ENCODE data around the gene CACNA1D. TPM values are rescaled to one million over a fixed set of nuclear protein-coding genes. Genes with fewer than 3 reads are reported as not detected.

The CACNA1D gene
- total RNA-seq, 2 experiments from 2014 or later, result not detected

DNA sequence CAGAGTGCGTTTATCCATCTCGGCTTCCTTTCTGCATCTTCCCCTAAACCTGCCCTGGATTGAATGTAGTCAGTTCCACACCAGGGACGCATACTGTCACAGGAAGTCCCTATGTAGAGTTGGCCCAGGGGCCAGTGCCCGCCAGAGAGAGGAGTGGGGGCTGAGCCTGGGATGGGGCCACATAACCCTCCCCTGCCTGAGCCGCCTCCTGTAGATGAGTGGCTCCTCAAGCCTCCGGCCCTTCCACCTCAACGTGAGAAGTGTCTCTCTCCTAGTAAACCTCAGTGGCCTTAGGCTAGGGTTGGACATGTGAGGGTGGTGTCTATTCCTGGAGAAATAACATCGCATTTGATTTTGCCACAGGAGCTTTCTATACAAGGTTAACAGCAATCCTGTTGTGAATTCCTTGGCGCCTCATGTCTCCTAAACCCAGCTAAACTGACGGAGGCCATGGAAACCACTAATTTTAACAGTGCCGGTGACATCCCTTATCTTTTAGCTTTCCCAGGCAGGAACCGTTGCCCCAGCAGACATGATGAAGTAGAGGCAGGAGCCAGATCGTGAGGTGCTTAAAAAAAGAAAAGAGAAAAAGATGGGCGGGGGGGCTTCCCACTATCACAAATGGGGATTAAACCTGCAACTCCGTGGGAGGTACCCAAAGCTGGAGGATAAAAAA lies 180.7 kb downstream of the CACNA1D start:
- intact Hi-C loops (cut with micrococcal nuclease), result no loop called here
- Mint-ChIP-seq H3K9me3 (no peaks in the 10 kb centered on the region), H3K36me3 (ENCODE audit: low read depth) (no peaks in the 10 kb centered on the region), H3K4me3 (no peak overlapping the region), H3K4me1 (ENCODE audit: low read depth) (no peaks in the 10 kb centered on the region), H3K27me3 (peaks cover 24% of the 10 kb centered on the region), H3K27ac (no peak overlapping the region)
- DNase-seq, result no peak
- TF ChIP-seq, protein P1, sequence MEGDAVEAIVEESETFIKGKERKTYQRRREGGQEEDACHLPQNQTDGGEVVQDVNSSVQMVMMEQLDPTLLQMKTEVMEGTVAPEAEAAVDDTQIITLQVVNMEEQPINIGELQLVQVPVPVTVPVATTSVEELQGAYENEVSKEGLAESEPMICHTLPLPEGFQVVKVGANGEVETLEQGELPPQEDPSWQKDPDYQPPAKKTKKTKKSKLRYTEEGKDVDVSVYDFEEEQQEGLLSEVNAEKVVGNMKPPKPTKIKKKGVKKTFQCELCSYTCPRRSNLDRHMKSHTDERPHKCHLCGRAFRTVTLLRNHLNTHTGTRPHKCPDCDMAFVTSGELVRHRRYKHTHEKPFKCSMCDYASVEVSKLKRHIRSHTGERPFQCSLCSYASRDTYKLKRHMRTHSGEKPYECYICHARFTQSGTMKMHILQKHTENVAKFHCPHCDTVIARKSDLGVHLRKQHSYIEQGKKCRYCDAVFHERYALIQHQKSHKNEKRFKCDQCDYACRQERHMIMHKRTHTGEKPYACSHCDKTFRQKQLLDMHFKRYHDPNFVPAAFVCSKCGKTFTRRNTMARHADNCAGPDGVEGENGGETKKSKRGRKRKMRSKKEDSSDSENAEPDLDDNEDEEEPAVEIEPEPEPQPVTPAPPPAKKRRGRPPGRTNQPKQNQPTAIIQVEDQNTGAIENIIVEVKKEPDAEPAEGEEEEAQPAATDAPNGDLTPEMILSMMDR (IDR thresholded peaks at IDR 0.05), result no peak
- ChIA-PET CTCF (interaction anchor here (1.7 kb wide), 1 partner anchor 12 kb away, joined by 4 read pairs; no protein-coding TSS in a partner anchor), POLR2A (no interaction called here)
- no peak for ATAC-seq

DNA sequence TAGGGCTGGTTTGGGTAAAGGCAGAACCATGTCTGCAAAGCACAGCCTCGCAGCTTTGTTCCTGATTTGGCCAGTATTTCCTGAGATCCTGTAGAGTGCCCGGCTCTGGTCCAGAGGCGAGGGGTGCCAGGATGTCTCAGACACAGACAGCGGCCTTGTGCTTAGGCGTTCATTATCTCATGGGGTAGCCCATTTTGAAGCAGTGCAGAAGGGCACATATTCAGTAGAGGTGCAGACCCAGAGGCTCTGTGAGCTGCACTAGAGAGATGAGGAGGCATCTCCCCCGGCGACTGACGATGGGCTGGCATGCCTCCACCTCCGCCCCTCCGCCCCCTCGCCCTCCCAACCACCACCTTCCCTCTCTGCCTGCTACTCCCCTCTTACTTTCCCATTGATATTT lies 181.5 kb downstream of the CACNA1D start:
- DNase-seq (no peak), ATAC-seq (no peak)
- TF ChIP-seq, protein P1 (IDR thresholded peaks at IDR 0.05), result no peak
- H3K4me1 Mint-ChIP-seq (ENCODE audit: low read depth), result no peaks in the 10 kb centered on the region
- intact Hi-C loops (cut with micrococcal nuclease), result no loop called here
- H3K4me3 Mint-ChIP-seq, result no peak overlapping the region
- ChIA-PET CTCF (no interaction called here), POLR2A (no interaction called here)
- H3K27me3 Mint-ChIP-seq, result peaks cover 24% of the 10 kb centered on the region
- H3K27ac Mint-ChIP-seq, result no peak overlapping the region
- no peaks in the 10 kb centered on the region for H3K36me3 Mint-ChIP-seq (ENCODE audit: low read depth)
- no peaks in the 10 kb centered on the region for H3K9me3 Mint-ChIP-seq

- no peak overlapping the region for H3K27ac Mint-ChIP-seq
- DNase-seq, result no peak
- intact Hi-C loops (cut with micrococcal nuclease), result no loop called here
- no peak overlapping the region for H3K4me3 Mint-ChIP-seq
- H3K9me3 Mint-ChIP-seq, result no peaks in the 10 kb centered on the region
- no peak for ATAC-seq
- POLR2A ChIA-PET, result no interaction called here
- peaks cover 27% of the 10 kb centered on the region for H3K27me3 Mint-ChIP-seq
- no peaks in the 10 kb centered on the region for H3K4me1 Mint-ChIP-seq (ENCODE audit: low read depth)
- H3K36me3 Mint-ChIP-seq (ENCODE audit: low read depth), result no peaks in the 10 kb centered on the region
- CTCF ChIA-PET, result interaction anchor here (1.3 kb wide), 2 partner anchors 8 to 10 kb away, joined by 3 to 6 read pairs; no protein-coding TSS in a partner anchor
- TF ChIP-seq, protein P1 (IDR thresholded peaks at IDR 0.05), result no peak
These were observed 183.0 kb downstream of the CACNA1D start for GRCh38 chr3:53677413-53677812.

GRCh38 chr3:53680028-53680427 lies 185.6 kb downstream of the CACNA1D start:
- ChIA-PET POLR2A (no interaction called here), CTCF (no interaction called here)
- ATAC-seq (no peak), DNase-seq (no peak)
- no peaks in the 10 kb centered on the region for H3K36me3 Mint-ChIP-seq (ENCODE audit: low read depth)
- intact Hi-C loops (cut with micrococcal nuclease), result no loop called here
- no peaks in the 10 kb centered on the region for H3K9me3 Mint-ChIP-seq
- no peak overlapping the region for H3K27ac Mint-ChIP-seq
- no peak overlapping the region for H3K4me3 Mint-ChIP-seq
- no peaks in the 10 kb centered on the region for H3K4me1 Mint-ChIP-seq (ENCODE audit: low read depth)
- H3K27me3 Mint-ChIP-seq, result peaks cover 36% of the 10 kb centered on the region
- TF ChIP-seq, protein P1 (IDR thresholded peaks at IDR 0.05), result no peak

- intact Hi-C loops (cut with micrococcal nuclease), result no loop called here
- peaks cover 37% of the 10 kb centered on the region for H3K27me3 Mint-ChIP-seq
- no peaks in the 10 kb centered on the region for H3K36me3 Mint-ChIP-seq (ENCODE audit: low read depth)
- no peaks in the 10 kb centered on the region for H3K4me1 Mint-ChIP-seq (ENCODE audit: low read depth)
- H3K27ac Mint-ChIP-seq, result no peak overlapping the region
- TF ChIP-seq, protein P1 (IDR thresholded peaks at IDR 0.05), result no peak
- no peaks in the 10 kb centered on the region for H3K9me3 Mint-ChIP-seq
- ATAC-seq, result no peak
- DNase-seq, result no peak
- no peak overlapping the region for H3K4me3 Mint-ChIP-seq
- ChIA-PET CTCF (no interaction called here), POLR2A (no interaction called here)
These were observed 188.4 kb downstream of the CACNA1D start for GRCh38 chr3:53682807-53683206.

Measured in activated CD8-positive, alpha-beta T cell treated with anti-CD3 and anti-CD28 coated beads for 36 hours (primary cell).